GM18502 (cell line): ENCODE measurements around the gene CDC25B.

ENCODE experiments used
- ATAC-seq: cut with Tn5 transposase; IDR thresholded peaks from one replicate; pipeline ENCODE4 v1.9.1; 2021; ENCODE audit warnings: mild to moderate bottlenecking; ENCODE audit not compliant: unreplicated experiment, poor library complexity

Gene CDC25B

DNA sequence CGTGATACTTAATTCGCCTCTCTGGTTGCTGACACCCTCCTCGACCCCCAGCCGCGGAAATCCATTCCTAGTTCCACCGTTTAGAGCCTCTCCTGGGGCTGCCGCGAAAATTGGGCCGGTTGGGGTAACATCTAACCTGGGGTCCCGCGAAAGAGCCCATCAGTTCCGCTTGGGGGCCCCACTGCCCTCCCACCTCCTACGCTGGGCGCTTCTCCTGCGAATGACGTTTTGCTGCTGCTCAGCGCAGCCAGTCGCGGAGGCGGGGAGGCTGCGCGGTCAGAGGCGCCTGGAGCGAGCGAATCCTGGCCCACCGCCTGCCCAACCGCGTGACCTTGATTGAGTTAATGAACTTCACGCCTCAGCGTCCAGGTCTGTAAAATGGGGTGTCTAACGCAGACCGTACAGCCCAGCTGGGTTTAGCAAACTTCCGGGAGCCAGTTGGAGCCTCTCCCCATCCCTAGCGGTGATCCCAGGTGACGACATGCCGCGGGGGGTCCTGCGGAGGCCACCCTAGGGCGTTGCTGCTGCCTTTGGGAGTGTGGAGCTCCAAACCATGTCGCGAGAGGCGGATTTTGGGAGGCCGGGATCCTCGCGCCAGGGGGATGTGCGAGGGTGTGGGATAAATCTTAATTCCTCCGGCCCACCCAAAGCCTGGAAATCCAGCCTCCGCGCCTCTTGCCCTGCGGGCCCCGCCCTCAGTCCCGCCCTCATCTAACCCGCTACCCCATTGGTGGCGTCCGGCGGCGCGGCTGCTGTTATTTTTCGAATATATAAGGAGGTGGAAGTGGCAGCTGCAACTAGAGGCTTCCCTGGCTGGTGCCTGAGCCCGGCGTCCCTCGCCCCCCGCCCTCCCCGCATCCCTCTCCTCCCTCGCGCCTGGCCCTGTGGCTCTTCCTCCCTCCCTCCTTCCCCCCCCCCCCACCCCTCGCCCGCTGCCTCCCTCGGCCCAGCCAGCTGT, at the start of gene CDC25B:
TSS of gene CDC25B (plus strand) at position 800 of the 958 bp plus-strand sequence. CDS start 222 bp downstream, outside the sequence.
- ATAC-seq: peak; percentile 68

DNA sequence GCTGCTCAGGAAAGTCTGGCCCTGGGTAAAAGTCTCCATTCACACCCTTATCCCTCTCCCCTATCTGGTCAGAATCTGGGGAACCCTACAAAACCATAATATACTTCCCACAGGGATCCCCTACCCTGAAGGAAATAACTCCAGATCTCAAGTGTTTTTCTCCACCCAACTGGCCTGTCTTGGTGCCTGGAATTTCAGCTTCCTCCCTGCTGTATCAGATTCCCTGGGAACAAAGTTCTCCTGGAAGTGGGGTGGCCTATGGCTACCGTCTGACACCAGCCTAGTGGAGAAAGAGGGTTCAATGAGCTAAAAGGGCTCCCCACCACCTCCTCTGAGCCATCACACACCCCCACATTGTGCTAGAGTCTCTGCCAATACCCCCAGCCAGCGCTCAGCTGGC, 48.6 kb upstream of the CDC25B start:
- ATAC-seq: no peak

DNA sequence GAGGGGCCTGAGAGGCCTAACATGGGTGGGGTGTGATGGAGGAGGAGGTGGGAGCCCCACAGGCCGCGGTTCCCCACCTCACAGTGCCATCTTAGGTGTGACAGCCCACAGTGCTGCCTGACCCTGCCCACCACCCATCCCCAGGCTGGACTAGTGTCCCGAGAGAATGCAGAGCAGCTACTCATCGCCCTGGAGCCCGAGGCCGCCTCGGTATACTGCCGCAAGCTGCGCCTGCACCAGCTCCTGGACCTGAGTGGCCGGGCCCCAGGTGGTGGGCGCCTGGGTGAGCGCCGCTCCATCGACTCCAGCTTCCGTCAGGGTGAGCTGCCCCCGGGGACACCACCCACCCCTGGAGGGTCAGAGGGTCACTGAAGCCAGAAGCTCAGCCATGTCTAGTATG, 48.0 kb upstream of the CDC25B start:
- no peak for ATAC-seq

DNA sequence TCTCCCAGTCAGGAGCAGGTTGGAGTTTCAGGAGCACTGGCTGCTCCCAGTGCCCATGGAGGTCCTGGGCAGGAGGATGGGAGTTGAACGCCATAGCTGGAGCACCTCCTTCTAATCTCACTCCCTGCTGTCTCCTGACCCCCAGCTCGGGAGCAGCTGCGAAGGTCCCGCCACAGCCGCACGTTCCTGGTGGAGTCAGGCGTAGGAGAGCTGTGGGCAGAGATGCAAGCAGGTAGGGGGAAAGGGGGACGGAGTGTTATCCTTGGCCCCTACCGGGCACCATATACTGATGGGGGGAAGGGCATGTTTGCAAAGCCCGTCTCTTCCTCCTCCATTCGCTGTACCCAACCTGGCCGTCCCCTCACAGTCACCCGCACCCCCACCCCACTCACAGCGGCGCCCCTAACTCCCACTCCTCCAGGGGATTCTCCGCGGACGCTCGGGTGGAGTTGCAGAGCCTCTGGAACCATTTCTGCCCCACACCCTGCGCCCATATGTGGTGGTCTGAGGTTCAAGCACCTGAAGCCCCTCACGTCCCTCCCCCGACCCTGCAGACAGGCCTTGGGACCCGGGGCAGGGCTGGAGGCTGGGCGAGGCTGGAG, 46.9 kb upstream of the CDC25B start:
- ATAC-seq: no peak

DNA sequence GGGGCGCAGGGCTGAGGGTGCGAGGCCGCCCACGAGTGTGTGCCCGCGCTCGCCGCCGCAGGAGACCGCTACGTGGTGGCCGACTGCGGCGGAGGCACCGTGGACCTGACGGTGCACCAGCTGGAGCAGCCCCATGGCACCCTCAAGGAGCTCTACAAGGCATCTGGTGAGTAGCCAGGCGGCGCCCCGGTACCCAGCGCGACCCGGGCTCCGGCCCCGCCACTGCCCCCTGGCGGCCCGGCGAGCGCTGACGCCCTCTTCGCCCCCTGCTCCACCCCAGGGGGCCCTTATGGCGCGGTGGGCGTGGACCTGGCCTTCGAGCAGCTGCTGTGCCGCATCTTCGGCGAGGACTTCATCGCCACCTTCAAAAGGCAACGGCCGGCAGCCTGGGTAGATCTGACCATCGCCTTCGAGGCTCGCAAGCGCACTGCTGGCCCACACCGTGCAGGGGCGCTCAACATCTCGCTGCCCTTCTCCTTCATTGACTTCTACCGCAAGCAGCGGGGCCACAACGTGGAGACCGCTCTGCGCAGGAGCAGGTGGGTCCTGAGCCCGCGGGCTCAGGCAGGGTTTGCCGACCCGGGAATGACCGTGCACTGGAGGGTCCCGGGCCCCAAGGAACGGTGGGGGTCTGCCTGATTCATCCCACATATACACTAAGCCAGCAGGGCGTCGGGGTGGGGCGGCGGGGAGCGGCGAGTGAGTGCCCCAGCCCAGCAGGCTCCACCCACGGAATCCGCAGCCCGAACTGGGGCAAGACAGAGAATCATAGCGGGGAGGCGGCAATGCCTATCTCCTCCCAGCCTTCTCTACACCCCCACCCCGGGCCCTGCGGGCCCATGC, 46.2 kb upstream of the CDC25B start:
- ATAC-seq: no peak

DNA sequence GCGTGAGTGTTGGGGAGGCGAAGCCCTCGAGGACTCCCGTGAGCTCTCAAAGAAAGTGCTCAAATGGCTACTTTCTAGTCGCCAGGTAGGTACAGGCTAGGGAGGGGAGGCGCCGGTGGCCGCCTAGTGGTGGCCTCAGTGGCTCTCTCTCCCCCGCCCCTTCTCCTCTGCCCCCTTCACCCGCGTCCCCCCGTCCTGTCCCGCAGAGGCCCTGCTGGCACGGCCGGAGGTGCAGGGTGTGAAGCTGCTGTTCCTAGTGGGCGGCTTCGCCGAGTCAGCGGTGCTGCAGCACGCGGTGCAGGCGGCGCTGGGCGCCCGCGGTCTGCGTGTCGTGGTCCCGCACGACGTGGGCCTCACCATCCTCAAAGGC, 44.8 kb upstream of the CDC25B start:
- ATAC-seq: no peak

DNA sequence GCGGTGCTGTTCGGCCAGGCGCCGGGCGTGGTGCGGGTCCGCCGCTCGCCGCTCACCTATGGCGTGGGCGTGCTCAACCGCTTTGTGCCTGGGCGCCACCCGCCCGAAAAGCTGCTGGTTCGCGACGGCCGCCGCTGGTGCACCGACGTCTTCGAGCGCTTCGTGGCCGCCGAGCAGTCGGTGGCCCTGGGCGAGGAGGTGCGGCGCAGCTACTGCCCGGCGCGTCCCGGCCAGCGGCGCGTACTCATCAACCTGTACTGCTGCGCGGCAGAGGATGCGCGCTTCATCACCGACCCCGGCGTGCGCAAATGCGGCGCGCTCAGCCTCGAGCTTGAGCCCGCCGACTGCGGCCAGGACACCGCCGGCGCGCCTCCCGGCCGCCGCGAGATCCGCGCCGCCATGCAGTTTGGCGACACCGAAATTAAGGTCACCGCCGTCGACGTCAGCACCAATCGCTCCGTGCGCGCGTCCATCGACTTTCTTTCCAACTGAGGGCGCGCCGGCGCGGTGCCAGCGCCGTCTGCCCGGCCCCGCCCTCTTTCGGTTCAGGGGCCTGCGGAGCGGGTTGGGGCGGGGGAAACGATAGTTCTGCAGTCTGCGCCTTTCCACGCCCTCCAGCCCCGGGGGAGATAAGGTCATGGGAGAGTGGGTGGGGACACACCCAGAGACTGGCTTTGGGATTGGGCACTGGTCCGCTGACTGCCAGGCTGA, 44.3 kb upstream of the CDC25B start:
- ATAC-seq: no peak

DNA sequence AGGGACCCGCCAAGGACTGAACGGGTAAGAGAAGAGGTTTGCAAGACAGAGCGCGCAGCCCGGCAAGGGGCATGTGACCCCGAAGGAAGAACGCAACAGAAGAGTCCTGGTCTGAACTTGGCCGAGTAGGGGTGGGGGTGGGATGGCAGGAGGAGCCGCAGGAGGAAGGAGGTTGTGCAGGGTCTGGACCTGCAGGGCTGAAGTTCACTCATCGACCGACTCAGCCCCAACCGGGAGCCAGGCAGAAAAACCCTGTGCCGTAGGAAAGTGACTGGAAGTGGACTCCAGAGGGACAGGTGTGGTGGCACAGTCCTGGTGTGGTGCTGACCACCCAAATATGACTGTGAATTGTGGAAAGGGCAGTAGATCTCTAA, 43.7 kb upstream of the CDC25B start:
- no peak for ATAC-seq

DNA sequence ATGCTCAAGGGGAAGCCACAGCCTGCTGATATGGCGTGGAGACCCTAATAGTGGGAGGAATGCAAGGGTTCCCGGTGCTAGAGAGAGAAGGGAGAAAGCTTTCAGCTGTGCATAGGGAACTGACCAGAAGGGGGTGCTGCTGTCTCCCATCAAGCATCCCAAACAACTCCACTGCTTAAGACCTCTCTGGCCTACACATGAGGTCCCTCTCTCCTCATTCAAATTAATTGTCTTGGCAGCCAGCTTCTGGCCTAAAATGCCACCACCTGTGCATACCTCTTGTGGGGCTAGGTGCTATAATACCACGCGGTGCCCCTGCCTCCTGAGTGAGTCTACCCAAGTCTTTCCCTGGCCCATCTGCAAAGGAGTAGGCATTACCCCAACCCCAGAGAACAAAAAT, 43.0 kb upstream of the CDC25B start:
- no peak for ATAC-seq

DNA sequence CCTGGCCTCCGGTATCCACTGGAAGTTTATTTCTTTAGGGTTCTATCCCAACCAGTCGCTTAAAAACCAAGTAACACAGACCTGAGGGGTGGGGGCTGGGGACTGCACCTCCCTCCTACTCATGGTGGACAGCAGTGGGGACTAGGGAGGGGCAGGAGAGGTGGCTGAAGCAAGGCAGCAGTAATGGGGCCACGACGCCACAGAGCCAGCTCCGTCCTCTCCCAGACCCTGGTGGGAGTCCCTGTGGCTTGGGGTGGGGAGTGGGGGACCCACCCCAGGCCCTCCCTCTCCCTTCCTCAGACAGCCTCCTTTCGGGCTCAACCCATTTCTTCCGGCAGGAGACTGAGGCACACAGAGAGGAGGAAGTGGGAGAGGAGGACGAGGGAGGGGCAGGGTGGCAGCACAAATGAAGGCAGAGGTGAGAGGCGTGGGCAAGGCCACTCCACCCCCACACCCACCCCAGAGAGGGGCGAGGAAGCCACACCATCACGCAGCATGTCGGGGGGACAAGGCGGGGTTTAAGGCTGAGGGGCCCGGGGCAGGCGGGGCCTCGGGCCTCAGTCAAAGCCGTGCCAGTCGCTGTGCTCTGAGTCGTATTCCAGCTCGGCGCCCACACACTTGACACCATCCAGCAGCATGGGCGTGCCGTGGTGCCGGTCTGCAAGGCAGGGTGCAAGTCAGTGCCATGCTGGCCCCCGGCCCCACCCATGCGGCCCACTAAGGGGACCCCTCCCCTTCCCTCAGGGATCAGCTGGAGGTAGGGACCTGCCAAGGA, 42.4 kb upstream of the CDC25B start:
- ATAC-seq: no peak

DNA sequence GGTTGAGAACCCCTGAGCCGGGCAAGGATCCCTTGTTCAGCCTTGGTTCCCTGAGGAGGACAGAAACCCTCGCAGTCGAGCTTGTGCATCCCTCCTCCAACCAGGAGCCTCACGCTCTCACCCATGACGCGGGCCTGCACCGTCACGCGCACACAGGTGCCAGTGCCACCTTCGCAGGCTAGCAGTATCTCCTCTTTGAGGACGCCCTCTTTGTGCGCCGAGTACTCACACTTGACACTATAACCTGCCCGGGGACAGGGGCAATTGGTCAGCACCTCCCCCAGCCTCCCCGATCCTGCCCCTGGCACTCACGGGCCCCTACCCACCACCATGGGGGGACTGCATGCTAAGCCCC, 41.9 kb upstream of the CDC25B start:
- no peak for ATAC-seq

DNA sequence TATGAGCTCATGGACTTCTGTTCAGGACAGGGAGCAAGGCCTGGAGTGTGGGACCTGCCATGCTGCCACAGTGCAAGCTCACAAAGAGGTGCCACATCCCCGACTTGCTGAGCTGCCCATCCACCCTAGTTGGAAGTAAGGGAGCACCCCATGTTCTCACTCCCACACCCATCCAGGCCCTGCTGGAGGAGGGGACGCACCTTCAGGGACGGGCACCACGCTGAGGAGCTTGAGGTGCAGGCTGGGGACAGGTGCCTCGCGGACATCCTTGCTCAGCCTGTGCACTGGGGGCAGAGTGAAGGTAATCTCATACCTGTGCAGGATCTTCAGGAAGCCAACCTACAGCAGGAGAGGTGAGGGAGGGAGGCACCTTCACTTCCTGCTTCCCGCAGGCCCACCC, 40.8 kb upstream of the CDC25B start:
- no peak for ATAC-seq

DNA sequence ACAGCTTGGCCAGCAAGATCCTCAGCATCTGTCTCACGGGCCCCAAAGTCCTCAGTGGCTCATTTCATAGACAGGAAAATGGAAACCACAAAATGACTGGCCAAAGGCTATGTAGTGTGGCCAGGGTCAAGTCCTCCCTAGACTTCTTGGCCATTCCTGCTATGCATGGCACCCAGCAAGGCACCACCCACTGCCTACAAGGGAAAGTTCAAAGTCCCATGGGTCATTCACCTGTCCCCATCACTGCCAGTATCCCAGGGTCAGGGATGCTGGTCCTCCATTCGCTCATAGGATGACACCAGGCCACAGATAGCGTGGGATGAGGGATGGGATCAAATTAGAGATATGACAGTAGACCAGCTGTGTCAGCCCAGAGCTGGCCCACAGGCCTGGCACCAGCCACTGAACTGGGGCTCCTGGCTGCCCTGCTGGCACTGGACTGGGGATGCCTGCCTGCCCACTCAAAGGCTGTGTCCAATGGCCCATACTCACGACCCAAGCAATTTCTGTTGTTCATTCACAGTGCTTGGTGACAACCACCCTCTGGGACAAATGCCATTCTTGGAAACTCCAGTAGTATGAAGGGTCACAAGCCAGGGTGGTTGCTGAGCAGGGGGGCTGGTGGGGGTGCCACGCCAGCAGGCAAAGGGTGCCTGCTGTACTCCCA, 40.2 kb upstream of the CDC25B start:
- ATAC-seq: no peak

DNA sequence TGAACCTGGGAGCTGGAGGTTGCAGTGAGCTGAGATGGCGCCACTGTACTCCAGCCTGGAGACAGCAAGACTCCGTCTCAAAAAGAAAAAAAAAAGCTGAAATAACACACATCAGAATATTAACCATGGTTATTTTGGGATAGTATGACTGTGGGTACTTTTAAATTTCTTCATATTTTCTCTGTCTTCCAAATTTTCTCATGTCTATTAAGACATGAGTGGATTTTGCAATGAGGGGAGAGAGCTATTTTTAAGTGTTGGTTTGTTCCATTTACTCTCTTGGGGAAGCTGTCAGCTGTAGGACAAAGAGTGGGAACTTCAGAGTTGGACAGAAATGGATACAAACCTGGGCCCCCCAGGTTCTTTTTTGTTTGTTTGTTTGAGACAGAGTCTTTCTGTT, 38.8 kb upstream of the CDC25B start:
- no peak for ATAC-seq

DNA sequence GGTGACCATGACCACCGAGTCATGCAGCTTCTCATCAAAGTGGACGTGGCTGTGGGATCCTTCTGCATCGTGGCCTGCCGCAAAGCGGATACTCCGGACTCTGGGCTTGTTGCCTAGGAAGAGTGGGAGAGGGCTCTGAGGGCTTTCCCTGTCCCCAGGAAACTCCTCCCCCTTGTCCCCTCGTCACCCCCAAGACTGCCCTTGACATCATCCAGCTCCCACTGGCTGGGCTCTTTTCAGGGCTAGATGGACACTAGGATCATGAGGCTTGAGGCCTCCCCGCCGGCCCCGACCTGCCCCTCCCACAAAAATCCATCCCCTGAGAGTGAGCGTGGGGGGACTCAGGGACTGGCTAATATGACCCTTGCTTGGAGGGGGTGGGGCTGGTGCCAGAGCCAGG, 37.5 kb upstream of the CDC25B start:
- no peak for ATAC-seq

DNA sequence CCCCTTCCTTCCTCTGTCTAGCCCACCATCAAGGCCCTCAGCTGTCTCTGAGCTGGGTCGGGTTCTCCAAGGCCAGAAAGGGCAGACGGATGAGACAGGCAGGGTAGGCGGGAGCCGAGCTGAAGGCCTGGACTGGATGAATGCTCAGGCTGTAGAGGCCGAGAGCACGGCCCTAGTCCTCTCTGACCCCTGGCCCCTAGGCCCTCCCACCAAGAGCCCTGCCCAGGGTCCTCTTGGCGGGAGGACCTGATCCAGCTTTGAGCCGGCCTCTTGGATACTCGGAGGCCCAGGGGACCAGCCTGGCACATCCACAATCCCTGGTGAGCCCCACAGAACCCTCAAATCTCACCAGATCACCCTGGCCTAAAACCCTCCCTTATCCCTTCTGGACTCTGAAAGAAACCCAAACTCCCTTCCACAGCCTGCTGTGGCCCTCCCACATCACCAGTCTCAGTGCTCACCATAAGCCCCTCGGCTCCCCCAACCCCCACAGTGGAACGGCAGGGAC, 36.7 kb upstream of the CDC25B start:
- no peak for ATAC-seq

DNA sequence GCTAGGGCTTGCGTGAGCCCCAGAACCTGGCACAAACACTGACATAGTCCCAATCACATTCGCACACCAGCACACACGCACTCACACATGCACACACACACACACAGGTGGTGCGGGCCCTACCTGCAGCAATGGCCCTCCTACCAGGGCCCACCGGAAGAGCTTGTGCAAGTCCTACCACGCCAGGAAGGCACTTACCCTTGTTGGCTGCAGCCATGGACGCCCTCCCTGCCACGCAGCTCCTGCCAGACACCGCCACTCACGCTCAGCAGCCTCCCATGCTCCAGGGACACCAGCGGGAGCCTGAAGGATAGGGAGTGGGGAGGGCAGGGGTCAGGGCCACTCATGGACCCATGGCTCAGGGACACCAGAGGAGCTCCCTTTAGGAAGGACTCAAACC, 36.2 kb upstream of the CDC25B start:
- ATAC-seq: no peak

DNA sequence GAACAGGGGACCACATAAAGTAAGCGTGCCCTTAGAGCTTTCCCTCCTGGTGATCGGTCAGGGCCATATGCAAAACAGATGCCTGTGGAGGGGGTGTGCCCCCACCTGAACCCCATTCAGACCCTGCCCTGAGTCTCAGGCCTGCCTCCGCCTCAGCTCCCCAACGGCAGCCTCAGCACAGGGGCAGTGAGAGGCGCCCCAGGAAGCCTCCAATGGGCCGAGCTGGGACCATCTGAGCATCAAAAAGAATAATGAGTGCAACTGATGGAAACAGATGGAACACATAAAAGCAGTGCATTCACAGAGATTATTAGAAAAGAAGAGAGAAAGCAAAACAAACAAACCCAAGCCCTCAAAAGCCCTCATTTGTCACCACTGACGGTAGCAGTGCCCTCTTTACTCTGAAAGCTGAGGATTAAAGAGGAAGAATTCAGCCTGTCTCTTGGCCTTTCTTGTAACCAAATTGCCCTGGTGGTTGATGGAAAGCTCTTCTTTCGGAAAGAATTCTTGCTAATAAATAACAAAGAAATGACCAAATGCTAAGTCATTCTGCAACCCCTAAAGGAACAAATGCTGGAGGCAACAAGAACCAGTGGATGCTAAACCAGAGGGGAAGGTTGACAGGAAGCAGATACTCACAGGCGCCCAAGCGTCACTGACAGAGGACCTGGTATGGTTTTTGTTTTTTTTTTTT, 35.3 kb upstream of the CDC25B start:
- no peak for ATAC-seq
